ENCODE measurements around the gene TCF3.
A peak's percentile ranks its signal among the peaks of the same experiment; 100 is the strongest.

Gene TCF3

GRCh38 chr19:1590641-1591397 lies 61.6 kb downstream of the TCF3 start:
- peak; percentile 46 for DNase-seq (ENCODE audit: low read depth)
- TF ChIP-seq, protein P1, sequence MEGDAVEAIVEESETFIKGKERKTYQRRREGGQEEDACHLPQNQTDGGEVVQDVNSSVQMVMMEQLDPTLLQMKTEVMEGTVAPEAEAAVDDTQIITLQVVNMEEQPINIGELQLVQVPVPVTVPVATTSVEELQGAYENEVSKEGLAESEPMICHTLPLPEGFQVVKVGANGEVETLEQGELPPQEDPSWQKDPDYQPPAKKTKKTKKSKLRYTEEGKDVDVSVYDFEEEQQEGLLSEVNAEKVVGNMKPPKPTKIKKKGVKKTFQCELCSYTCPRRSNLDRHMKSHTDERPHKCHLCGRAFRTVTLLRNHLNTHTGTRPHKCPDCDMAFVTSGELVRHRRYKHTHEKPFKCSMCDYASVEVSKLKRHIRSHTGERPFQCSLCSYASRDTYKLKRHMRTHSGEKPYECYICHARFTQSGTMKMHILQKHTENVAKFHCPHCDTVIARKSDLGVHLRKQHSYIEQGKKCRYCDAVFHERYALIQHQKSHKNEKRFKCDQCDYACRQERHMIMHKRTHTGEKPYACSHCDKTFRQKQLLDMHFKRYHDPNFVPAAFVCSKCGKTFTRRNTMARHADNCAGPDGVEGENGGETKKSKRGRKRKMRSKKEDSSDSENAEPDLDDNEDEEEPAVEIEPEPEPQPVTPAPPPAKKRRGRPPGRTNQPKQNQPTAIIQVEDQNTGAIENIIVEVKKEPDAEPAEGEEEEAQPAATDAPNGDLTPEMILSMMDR (IDR thresholded peaks at IDR 0.05; ENCODE audit: insufficient read depth, low read depth, low read length, missing control alignments) = peak; percentile 47
- H3K4me3 ChIP-seq (ENCODE audit: low read length) = peak overlapping the region; percentile 86

- DNase-seq (ENCODE audit: low read depth) = no peak
- no peak overlapping the region for H3K4me3 ChIP-seq (ENCODE audit: low read length)
- TF ChIP-seq, protein P1 (IDR thresholded peaks at IDR 0.05; ENCODE audit: insufficient read depth, low read depth, low read length, missing control alignments) = no peak
These were observed 64.5 kb downstream of the TCF3 start for GRCh38 chr19:1587872-1588271.

DNA sequence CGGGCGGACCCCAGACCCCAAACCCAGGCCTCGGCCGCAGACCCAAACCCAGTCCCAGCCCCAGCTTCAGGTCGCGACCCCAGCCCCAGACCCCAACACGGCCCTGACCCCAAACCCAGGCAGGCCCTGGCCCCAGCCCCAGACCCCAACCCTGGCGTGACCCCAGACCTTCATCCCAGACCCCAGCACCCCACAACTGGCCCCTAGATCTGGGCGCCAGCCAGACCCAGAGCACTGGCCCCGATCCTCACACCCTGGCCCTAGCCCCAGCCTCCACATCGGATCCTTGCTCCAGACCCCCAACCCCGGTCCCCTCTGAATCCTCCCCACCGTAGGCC lies 67.2 kb downstream of the TCF3 start:
- TF ChIP-seq, protein P1 (IDR thresholded peaks at IDR 0.05; ENCODE audit: insufficient read depth, low read depth, low read length, missing control alignments) = no peak
- no peak for DNase-seq (ENCODE audit: low read depth)
- no peak overlapping the region for H3K4me3 ChIP-seq (ENCODE audit: low read length)

DNA sequence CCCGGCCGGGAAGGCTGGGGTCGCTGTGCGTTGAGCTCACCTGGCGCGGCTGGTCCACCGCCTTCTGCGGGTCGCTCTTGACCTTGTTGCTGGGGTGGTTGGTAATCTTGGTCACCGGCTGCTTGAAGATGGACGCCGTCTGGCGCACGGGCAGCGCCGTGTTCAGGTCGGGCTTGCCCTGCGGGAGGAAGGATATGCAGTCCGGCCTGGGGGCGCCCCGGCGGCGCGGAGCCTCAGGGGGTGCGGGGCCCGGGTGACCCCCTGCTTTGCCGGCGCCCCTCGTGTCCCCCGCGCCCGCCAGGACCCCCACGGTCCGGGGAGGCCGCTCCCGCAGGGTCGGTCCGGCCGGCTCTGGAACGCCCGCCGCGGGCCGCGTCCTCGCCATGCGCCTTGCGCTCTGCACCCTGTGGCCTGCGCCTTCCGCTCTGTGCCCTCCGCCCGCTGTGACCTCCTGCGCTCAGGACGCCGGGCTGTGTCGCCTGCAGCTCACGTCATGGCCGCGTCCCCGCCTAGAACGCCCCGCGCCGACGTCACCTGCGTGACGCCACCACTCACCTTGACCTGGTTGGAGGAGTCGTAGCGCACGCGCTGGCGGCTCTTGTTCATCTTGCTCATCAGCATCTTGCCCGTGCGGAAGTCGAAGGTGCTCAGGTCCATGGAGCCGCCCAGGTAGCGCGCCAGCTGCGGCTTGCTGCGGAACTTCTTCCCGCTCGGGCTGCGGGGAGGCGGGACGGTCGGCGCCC lies 67.7 kb downstream of the TCF3 start:
- TF ChIP-seq, protein P1 (IDR thresholded peaks at IDR 0.05; ENCODE audit: insufficient read depth, low read depth, low read length, missing control alignments) = no peak
- no peak overlapping the region for H3K4me3 ChIP-seq (ENCODE audit: low read length)

DNA sequence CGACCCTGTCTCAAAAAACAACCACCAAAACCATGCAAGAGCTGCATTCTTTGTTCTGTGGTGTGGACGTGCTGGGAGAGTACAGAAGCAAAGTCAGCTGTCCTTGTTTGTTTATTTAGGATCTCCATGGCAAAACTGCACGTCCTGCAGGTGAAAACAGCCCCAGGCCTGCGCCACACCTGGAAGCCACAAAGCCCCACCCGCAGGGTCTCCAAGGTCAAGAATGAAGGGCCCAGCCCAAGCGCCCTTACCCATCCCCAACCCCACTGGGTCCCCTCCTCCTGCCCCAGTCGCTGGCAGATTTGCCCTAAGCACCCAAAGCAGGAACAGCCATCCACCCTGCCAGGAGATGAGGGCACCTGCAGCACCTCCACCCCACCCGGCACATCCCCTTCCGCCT lies 70.2 kb downstream of the TCF3 start:
- DNase-seq (ENCODE audit: low read depth) = no peak
- TF ChIP-seq, protein P1 (IDR thresholded peaks at IDR 0.05; ENCODE audit: insufficient read depth, low read depth, low read length, missing control alignments) = no peak
- no peak overlapping the region for H3K4me3 ChIP-seq (ENCODE audit: low read length)

More for the DNA sequence above, 67.7 kb downstream of the TCF3 start:
- DNase-seq (ENCODE audit: low read depth) = no peak

DNA sequence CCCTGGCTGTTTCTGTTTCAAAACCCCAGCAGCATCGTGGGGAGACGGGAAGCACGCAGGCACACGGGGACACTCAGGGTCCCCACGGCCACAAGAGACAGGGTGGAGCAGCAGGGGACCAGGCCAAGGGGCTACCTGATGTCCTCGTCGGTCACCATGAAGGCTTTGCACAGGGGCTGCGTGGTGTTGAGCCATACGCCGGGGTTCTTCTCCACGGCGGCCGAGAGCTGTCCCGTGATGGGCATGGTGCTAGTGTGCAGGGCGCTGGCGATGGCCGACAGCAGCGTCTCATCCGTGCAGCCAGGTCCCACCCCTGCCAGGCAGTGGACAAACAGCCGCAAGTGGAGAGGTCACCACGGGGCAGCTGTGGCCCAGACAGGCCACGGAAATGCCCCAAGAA lies 71.5 kb downstream of the TCF3 start:
- no peak overlapping the region for H3K4me3 ChIP-seq (ENCODE audit: low read length)
- no peak for DNase-seq (ENCODE audit: low read depth)
- TF ChIP-seq, protein P1 (IDR thresholded peaks at IDR 0.05; ENCODE audit: insufficient read depth, low read depth, low read length, missing control alignments) = no peak
